HepG2 (cell line): ENCODE measurements around the gene CDC42BPG. TPM values are rescaled to one million over a fixed set of nuclear protein-coding genes. Genes with fewer than 3 reads are reported as not detected.

Experiments used
- FOXK1 ChIP-seq: sonication (generic); formaldehyde crosslinking; IDR thresholded peaks from 2 replicates; pipeline ENCODE4 v1.4.0; 2020; ENCODE audit warnings: low read depth, missing genetic modification reagents, borderline replicate concordance
- HIVEP1 ChIP-seq: sonication (generic); formaldehyde crosslinking; IDR thresholded peaks from 2 replicates; pipeline ENCODE4 v1.4.0; 2020; ENCODE audit warnings: mild to moderate bottlenecking, missing genetic modification reagents
- HNF4A ChIP-seq: sonication (generic); formaldehyde crosslinking; IDR thresholded peaks from 2 replicates; pipeline ENCODE4 v1.4.0; 2020; ENCODE audit warnings: missing genetic modification reagents
- MAZ ChIP-seq, 2 experiments: sonication (generic) in 1 of 2; formaldehyde crosslinking in 1 of 2; IDR thresholded peaks; 2 replicates each; pipeline versions ENCODE4 v1.5.0 to v1.6.1; 2012 to 2020; ENCODE audit warnings: low read depth in 2 of 2, mild to moderate bottlenecking in 2 of 2, borderline replicate concordance in 1 of 2, improper control_type of control experiment in 1 of 2, low read length in 1 of 2, missing genetic modification reagents in 1 of 2, moderate library complexity in 1 of 2
- MED1 ChIP-seq: sonication (generic); formaldehyde crosslinking; IDR thresholded peaks from 2 replicates; pipeline ENCODE4 v1.4.0; 2020; ENCODE audit warnings: missing genetic modification reagents
- MTA1 ChIP-seq: sonication (generic); formaldehyde crosslinking; IDR thresholded peaks from 2 replicates; pipeline ENCODE4 v1.4.0; 2020; ENCODE audit warnings: missing genetic modification reagents, mild to moderate bottlenecking, borderline replicate concordance
- SPEN ChIP-seq: sonication (generic); formaldehyde crosslinking; IDR thresholded peaks from 2 replicates; pipeline ENCODE4 v1.5.1; 2020; ENCODE audit warnings: low read depth, mild to moderate bottlenecking, missing genetic modification reagents
- SRSF4 ChIP-seq: fragments of 200-400 bp; formaldehyde crosslinking; IDR thresholded peaks from one replicate; pipeline ENCODE4 v1.6.1; 2018; ENCODE audit warnings: mild to moderate bottlenecking, low read depth, low read length, moderate library complexity; ENCODE audit not compliant: poor library complexity, severe bottlenecking
- SUZ12 ChIP-seq: fragments of 150-350 bp; IDR thresholded peaks from 2 replicates; pipeline ENCODE4 v1.6.1; 2014; ENCODE audit warnings: low read depth, low read length
- TEAD3 ChIP-seq: optimal IDR thresholded peaks from 2 replicates; pipeline ENCODE3; 2016; ENCODE audit warnings: borderline replicate concordance
- USF2 ChIP-seq, 2 experiments: sonication (generic) in 1 of 2; formaldehyde crosslinking in 1 of 2; IDR thresholded peaks; 2 replicates each; pipeline versions ENCODE4 v1.5.1 to v1.6.1; 2011 to 2020; ENCODE audit warnings: borderline replicate concordance in 1 of 2, low read depth in 1 of 2, low read length in 1 of 2, mild to moderate bottlenecking in 1 of 2, missing genetic modification reagents in 1 of 2, moderate library complexity in 1 of 2
- YEATS4 ChIP-seq: sonication (generic); formaldehyde crosslinking; IDR thresholded peaks from 2 replicates; pipeline ENCODE4 v1.4.0; 2020; ENCODE audit warnings: missing genetic modification reagents, borderline replicate concordance
- ZFAT ChIP-seq: sonication (generic); formaldehyde crosslinking; conservative IDR thresholded peaks from 2 replicates; pipeline ENCODE4 v1.8.1; 2023; ENCODE audit warnings: missing genetic modification reagents, inconsistent platforms
- ZNF180 ChIP-seq: sonication (generic); formaldehyde crosslinking; IDR thresholded peaks from 2 replicates; pipeline ENCODE4 v1.4.0; 2020; ENCODE audit warnings: low read depth, missing genetic modification reagents, borderline replicate concordance
- ZNF331 ChIP-seq: sonication (generic); formaldehyde crosslinking; IDR thresholded peaks from 2 replicates; pipeline ENCODE4 v1.4.0; 2020; ENCODE audit warnings: missing genetic modification reagents
- ZNF570 ChIP-seq: sonication (generic); formaldehyde crosslinking; IDR thresholded peaks from 2 replicates; pipeline ENCODE4 v1.4.0; 2020; ENCODE audit warnings: mild to moderate bottlenecking, missing genetic modification reagents, borderline replicate concordance
- ZNF672 ChIP-seq: sonication (generic); formaldehyde crosslinking; IDR thresholded peaks from 2 replicates; pipeline ENCODE4 v1.8.1; 2022; ENCODE audit warnings: missing genetic modification reagents
- ZNF781 ChIP-seq: sonication (generic); formaldehyde crosslinking; IDR thresholded peaks from 2 replicates; pipeline ENCODE4 v1.5.1; 2020; ENCODE audit warnings: borderline replicate concordance, mild to moderate bottlenecking, missing genetic modification reagents; ENCODE audit errors: not compliant biosample characterization
- ZZZ3 ChIP-seq: sonication (generic); formaldehyde crosslinking; IDR thresholded peaks from 2 replicates; pipeline ENCODE4 v1.4.0; 2020; ENCODE audit warnings: missing genetic modification reagents, mild to moderate bottlenecking, borderline replicate concordance
- polyA plus RNA-seq, 8 experiments: library from polyadenylated mRNA; depleted of rRNA in 3 of 8; stranded (reverse) in 7 of 8; unstranded in 1 of 8; fragments of >200 nt; fragmentation: Illumina TruSeq in 4 of 8; extraction: Trizol in 4 of 8; gene quantifications; 2 replicates each; pipeline versions ENCODE4 v1.2.1 to v1.2.3, GENCODE V29; 2011 to 2016; ENCODE audit warnings: low read depth in 4 of 8, missing spikeins in 1 of 8, mixed read lengths in 1 of 8; ENCODE audit not compliant: insufficient read depth in 1 of 8
- total RNA-seq, 5 experiments: library from RNA; depleted of rRNA; stranded (reverse); fragments of >200 nt; fragmentation: Illumina TruSeq; extraction: Trizol; gene quantifications; 2 replicates each; pipeline ENCODE4 v1.2.3, GENCODE V29; 2016; ENCODE audit warnings: low read depth in 1 of 5
- TF ChIP-seq, protein P1 (sequence below): sonication (generic); formaldehyde crosslinking; IDR thresholded peaks from 2 replicates; pipeline ENCODE4 v1.4.0; 2020; ENCODE audit warnings: mild to moderate bottlenecking, missing genetic modification reagents, borderline replicate concordance

The CDC42BPG gene
- total and polyA plus RNA-seq, 2 of the 13 experiments (the other 11 are each of a cell fraction or from before 2014, with no cell fraction given): 0.55 to 1.4 TPM

GRCh38 chr11:64878494-64879243, 34.2 kb upstream of the CDC42BPG start, which contains the start of gene EHD1 (continued):
- TF ChIP-seq, protein P1, sequence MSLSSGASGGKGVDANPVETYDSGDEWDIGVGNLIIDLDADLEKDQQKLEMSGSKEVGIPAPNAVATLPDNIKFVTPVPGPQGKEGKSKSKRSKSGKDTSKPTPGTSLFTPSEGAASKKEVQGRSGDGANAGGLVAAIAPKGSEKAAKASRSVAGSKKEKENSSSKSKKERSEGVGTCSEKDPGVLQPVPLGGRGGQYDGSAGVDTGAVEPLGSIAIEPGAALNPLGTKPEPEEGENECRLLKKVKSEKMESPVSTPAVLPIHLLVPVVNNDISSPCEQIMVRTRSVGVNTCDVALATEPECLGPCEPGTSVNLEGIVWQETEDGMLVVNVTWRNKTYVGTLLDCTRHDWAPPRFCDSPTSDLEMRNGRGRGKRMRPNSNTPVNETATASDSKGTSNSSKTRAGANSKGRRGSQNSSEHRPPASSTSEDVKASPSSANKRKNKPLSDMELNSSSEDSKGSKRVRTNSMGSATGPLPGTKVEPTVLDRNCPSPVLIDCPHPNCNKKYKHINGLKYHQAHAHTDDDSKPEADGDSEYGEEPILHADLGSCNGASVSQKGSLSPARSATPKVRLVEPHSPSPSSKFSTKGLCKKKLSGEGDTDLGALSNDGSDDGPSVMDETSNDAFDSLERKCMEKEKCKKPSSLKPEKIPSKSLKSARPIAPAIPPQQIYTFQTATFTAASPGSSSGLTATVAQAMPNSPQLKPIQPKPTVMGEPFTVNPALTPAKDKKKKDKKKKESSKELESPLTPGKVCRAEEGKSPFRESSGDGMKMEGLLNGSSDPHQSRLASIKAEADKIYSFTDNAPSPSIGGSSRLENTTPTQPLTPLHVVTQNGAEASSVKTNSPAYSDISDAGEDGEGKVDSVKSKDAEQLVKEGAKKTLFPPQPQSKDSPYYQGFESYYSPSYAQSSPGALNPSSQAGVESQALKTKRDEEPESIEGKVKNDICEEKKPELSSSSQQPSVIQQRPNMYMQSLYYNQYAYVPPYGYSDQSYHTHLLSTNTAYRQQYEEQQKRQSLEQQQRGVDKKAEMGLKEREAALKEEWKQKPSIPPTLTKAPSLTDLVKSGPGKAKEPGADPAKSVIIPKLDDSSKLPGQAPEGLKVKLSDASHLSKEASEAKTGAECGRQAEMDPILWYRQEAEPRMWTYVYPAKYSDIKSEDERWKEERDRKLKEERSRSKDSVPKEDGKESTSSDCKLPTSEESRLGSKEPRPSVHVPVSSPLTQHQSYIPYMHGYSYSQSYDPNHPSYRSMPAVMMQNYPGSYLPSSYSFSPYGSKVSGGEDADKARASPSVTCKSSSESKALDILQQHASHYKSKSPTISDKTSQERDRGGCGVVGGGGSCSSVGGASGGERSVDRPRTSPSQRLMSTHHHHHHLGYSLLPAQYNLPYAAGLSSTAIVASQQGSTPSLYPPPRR: peak; percentile 60
- TF ChIP-seq USF2 (IDR thresholded peaks at IDR 0.05; ENCODE audit: low read depth, low read length) (no peak), USF2 (CRISPR knock-in tag; IDR thresholded peaks at IDR 0.05; ENCODE audit: borderline replicate concordance) (peak; percentile 58; the same call in 1 of the 2 replicates), ZZZ3 (0 out of 2 replicates have a peak, but pooled peaks have one; percentile 24), ZNF672 (CRISPR knock-in tag) (no peak), YEATS4 (CRISPR knock-in tag) (peak; percentile 84), ZNF331 (peak; percentile 48; the same call in 1 of the 2 replicates), TEAD3 (CRISPR knock-in tag) (peak; percentile 40), ZFAT (CRISPR knock-in tag) (peak; percentile 91), HIVEP1 (peak; percentile 92), MTA1 (CRISPR knock-in tag) (no peak), SUZ12 (no peak), SRSF4 (no peak), FOXK1 (CRISPR knock-in tag) (peak; percentile 64; the same call in 1 of the 2 replicates), ZNF781 (CRISPR knock-in tag) (peak; percentile 47), MED1 (peak; percentile 65; the same call in 1 of the 2 replicates), MAZ (IDR thresholded peaks at IDR 0.05; ENCODE audit: borderline replicate concordance, low read depth, low read length) (peak; percentile 94), MAZ (CRISPR knock-in tag; IDR thresholded peaks at IDR 0.05; ENCODE audit: low read depth) (peak; percentile 93), ZNF180 (CRISPR knock-in tag) (no peak), HNF4A (no peak), SPEN (peak; percentile 89), ZNF570 (CRISPR knock-in tag) (0 out of 2 replicates have a peak, but pooled peaks have one; percentile 6)
